NCI-H774 (cell line): ENCODE measurements around the gene ARFGEF3.
"Not testable (repeated sequence)": the region's sequence is repeated elsewhere in the genome, so short reads cannot be mapped to it uniquely, and the experiment has no call there.

Experiments
- DNase-seq: peaks from one replicate; lab custom pipeline; 2025; lab: John Stamatoyannopoulos, UW

ARFGEF3 gene, protein sequence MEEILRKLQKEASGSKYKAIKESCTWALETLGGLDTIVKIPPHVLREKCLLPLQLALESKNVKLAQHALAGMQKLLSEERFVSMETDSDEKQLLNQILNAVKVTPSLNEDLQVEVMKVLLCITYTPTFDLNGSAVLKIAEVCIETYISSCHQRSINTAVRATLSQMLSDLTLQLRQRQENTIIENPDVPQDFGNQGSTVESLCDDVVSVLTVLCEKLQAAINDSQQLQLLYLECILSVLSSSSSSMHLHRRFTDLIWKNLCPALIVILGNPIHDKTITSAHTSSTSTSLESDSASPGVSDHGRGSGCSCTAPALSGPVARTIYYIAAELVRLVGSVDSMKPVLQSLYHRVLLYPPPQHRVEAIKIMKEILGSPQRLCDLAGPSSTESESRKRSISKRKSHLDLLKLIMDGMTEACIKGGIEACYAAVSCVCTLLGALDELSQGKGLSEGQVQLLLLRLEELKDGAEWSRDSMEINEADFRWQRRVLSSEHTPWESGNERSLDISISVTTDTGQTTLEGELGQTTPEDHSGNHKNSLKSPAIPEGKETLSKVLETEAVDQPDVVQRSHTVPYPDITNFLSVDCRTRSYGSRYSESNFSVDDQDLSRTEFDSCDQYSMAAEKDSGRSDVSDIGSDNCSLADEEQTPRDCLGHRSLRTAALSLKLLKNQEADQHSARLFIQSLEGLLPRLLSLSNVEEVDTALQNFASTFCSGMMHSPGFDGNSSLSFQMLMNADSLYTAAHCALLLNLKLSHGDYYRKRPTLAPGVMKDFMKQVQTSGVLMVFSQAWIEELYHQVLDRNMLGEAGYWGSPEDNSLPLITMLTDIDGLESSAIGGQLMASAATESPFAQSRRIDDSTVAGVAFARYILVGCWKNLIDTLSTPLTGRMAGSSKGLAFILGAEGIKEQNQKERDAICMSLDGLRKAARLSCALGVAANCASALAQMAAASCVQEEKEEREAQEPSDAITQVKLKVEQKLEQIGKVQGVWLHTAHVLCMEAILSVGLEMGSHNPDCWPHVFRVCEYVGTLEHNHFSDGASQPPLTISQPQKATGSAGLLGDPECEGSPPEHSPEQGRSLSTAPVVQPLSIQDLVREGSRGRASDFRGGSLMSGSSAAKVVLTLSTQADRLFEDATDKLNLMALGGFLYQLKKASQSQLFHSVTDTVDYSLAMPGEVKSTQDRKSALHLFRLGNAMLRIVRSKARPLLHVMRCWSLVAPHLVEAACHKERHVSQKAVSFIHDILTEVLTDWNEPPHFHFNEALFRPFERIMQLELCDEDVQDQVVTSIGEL (N-terminal part only)

DNA sequence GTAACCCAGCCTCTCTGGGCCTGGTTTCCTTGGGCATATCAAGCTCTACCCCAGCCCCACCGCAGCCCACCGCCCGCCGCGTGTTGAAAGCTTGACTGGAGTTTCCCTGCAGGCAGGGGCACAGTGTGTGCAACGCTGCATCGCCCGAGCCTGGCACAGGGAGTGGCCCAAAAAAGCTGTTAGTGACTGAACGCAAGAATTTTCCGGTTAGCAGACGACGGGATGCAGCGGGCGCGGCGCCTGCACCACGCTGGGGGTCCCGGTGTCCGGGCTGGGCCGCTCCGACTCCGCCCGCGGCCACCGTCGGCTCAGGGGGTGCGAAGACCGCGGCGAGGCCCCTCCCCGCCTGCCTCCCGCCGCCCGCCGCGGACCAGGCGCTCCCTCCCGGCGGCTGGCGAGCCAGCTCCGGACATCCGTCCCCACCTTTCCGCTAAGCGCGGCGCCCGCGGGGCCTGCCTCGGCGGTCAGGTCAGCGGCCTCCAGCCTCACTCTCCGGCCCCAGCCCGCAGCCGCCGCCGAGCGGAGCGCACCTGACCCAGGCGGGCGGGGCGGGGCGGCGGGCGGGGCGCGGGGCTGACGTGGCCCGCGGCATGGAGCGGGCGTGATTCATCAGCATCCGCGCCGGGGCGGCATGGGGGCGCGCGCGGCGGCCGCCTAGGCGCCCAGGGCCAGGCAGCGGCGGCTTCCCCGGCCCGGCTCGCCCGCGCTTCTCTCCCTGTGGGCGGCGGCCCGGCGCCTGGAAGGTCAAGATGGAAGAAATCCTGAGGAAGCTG lies at the start of gene ARFGEF3:
Gene ARFGEF3 (plus strand): TSS at position 602 of the 773 bp plus-strand sequence. CDS start 148 bp downstream, at position 750.
- DNase-seq: peak; percentile 77

DNA sequence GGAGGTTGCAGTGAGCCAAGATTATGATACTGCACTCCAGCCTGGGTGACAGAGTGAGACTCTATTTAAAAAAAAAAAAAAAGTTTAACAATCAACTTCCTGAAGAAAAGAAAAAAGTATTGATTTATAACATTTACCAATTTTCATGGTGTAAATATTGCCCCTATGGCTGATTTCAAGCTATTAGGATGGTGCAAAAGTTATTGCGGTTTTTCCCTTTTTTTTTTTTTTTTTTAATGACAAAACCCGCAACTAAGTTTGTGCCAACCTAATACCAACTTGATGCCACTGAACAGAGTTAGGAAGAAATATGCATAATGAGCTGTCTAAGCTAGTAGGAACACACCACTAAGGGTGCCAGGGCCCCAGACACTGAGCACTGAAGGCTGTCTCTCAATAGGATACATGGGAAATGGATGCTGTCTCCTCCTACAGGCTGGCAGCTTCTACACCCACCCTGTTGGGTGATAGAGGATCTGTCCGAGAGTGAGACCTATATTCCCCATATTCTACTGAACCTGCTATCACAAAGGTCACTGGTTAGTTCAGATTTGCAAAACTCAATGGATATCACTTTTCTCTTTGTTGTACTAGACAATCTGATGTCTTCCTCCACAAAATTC lies 48.0 kb upstream of the ARFGEF3 start:
- no peak for DNase-seq

DNA sequence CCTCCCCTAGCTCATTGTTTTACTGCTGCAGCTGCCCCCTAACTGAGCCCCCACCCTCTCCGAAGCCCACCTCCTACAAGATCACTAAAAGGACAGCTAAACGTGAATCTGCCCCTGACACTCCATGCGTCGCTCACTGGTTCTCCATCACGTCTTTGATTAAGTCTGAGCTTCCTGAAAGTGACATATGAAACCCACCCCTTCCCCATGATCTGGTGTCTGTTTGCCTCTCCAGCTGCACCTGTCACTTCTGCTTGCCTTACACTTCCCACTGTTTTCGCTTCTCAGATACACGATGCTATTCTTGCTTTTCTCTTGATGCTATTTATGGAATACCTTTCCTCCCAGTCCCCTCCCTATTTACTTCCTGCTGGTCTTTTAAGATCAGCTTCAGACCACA lies 46.5 kb upstream of the ARFGEF3 start:
- DNase-seq: no peak

DNA sequence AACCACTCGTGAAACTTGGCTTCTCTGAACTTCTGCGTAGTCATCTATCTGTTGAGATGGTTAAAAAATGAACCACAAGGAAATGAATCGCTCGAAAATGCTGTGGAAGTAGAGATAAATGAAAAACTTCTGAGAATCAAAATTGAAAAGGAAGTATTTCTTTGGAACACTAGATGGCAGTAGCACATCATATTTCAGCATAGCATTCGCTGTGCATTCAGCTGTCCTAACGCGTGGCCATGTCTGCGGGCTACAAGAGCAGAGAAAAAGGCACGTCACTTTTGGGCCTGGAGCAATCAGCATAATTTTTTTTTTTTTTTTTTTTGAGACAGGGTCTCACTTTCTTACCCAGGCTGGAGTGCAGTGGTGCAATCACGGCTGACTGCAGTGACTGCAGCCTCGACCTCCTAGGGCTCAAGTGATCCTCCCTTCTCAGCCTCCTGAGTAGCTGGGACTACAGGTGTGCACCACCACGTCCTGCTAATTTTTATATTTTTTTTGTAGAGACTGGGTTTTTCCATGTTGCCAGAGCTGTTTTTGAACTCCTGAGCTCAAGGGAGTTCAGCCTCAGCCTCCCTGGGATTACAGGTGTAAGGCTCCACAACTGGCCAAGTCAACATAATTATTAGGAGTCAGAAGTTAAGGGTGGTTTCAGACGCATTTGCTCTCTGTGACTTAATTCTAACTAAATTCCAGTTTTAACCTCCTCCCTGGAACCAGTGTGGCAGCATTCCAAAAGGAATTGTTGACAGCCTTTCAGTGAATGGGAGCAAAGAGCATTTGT lies 45.7 kb upstream of the ARFGEF3 start:
- peak; percentile 88 for DNase-seq

DNA sequence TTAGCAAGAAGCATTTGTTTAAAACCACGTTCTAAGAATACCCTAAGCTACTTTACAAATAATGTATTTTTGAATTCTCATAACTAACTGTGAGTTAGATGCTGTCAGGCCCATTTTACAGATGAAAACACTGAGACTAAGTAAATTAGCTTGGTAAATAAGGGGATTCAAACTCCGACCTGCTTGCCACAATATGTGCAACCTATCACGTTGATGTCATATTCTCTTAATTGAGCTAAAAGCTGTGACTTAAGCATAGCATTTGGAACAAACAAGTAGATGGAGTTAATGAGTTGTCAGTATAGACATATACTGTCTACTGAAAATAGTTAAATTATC lies 45.1 kb upstream of the ARFGEF3 start:
- no peak for DNase-seq

DNA sequence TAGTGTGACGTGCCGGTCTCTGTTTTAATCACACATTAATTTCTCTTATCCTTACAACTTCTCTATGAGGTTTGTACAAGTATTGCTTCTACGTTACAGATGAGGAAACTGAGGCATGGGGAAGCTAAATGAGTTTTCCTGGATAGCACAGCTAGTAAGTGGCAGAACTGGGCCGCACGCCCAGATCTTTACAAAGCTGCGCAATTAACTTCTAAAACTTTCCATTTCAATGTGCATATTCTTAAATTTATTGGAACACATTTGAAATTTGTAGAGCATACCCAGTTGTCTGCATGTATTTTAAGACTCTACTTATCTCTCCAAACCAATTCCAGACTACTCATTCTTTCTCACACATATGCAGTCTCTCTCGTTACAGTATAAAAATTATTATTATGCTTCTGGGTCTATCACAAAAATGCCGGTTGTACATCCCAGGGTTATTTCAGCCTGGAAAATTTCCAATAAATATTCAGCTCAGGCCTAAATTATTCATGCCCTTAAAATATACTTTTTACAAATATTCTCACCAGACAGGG lies 44.3 kb upstream of the ARFGEF3 start:
- no peak for DNase-seq

DNA sequence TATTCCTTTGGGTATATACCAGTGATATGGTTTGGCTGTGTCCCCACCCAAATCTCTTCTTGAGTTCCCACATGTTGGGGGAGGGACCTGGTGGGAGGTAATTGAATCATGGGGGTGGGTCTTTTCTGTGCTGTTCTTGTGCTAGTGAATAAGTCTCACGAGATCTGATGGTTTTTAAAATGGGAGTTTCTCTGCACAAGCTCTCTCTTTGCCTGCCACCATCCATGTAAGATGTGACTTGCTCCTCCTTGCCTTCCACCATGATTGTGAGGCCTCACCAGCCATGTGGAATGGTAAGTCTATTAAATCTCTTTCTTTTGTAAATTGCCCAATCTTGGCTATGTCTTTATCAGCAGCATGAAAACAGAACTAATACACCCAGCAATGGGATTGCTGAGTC lies 42.5 kb upstream of the ARFGEF3 start:
- DNase-seq: not testable (repeated sequence)

DNA sequence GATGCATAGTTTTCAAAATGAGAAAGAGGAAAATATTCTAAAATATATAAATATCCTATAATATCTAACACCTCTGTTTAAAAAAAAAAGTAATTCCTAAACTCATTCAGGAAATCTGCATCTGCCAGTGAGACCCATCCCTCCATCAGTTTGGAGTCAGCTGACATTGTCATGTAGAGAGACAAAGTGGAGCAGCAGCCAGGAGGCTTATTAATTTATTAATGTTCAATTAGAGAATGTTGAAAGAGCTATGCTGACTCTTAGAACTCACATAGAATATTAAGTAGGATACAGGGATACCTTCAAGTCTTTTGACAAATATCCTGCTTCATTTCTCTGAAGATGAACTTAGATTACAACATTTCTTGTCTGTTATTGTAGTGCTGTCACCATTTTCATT lies 41.8 kb upstream of the ARFGEF3 start:
- DNase-seq: no peak

DNA sequence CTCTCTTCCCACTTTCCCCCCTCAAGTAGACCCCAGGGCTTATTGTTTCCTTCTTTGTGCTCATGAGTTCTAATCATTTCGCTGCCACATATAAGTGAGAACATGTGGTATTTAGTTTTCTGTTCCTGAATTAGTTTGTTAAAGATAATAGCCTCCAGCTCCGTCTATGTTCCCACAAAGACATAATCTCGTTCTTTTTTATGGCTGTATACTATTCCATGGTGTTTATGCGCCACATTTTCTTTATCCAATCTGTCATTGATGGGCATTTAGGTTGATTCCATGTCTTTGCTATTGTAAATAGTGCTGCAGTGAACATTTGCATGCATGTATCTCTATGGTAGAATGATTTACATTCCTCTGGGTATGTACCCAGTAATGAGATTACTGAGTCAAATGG lies 37.6 kb upstream of the ARFGEF3 start:
- no peak for DNase-seq

DNA sequence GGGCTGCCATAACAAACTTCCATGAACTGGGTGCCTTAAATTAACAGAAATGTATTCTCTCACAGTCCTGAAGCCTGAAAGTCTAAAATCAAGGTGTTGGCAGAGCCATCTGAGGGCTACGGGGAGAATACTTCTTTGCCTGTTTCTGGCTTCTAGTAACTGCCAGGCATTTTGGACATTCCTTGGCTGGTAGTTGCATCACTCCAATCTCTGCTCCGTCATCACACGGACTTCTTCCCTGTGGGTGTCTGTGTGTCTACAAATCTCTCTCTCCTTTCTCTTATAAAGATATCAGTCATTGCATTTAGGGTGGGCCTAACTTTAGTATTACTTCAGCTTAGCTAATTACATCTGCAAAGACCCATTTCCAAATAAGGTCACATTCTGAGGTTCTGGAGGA lies 33.6 kb upstream of the ARFGEF3 start:
- no peak for DNase-seq

DNA sequence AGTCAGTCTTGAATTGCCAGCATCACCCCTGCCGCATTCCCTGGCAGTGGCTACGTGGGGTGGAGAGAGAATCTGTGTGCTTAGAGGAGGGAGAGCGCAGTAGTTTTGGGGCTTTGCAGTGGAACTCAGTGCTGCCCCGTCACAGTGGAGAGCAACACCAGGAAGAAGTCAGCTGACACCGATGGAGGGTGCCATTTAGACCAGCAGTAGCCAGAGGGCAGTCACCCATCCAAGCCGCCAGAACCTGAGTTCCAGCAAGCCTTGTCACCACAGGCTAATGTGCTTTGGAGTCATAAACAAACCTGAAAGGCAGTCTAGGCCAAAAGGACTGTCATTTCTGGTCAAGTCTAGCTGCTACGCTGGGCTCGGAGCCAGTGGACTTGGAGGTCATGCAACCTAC lies 32.5 kb upstream of the ARFGEF3 start:
- no peak for DNase-seq

DNA sequence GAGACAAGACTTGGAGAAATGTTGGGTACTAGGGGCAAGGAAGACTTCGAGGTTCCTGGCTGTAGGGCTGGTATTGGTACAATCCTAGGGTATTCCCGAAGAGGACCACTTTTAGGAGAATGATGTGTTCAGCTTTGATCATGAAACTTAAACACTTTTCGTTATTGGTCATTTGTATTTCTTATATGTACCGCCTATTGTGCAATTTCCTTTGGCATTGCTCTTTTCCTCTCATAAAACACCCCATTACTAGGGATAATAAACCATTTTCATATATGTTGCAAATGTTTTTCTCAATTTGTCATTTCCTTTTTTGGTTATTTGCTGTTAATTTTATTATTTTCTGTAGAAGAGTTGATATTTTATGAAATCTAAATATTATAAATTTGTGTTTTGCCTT lies 18.9 kb upstream of the ARFGEF3 start:
- no peak for DNase-seq

DNA sequence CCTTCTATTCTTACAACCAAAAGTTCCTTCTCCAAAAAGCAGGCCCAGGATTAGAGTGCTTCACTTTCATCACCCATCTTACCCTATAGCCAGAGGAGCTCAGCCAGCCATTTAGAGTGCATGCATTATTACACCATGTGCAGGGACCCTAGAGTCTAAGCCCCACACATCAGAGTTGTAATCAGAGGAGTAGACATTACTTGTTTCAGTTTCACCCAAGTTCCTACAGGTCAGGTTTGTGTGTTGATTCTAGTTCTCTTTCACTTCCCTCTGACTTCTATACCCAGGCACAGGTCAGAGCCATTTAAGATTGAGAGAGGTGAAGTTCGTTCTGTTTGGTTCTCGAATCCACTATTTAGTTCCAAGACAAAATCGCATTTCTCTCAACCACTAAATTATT lies 16.3 kb upstream of the ARFGEF3 start:
- DNase-seq: no peak

DNA sequence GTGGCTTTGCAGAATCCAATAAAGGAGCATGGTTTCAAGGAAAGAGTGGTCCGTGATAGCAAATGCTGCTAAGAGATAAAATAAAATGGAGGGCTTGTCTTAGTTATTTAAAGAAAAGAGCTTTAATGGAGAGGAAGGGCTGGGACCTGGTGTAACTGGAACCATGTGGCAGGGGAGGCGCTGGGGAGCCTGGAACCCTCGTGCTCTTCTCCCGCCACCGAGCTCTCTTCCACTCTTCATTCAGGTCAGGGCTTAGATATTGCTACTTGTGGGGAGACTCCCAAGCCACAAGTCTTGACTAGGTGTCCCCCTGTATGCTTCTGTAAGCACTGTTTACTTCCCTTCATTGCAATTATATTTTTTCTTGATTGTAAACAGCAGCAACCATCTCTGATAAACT lies 15.2 kb upstream of the ARFGEF3 start:
- no peak for DNase-seq

DNA sequence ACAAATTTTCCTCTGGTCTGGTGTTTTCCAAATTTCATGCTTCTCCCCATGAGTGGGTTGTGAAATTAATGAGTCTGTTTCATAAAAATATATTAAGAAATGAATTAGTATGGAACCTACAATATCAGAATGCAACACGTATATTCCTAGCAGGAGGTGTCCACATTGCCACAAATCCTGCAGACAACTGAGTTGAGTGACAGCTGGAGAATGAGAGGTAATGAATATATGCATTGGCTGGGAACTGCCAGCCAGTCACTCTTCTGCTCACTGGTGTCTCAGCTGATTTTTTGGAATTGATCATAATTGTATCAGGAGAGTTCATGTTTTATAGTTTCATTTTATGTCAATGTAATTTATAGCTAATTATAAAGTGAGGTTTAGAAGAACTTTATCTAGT lies 6.3 kb upstream of the ARFGEF3 start:
- no peak for DNase-seq

DNA sequence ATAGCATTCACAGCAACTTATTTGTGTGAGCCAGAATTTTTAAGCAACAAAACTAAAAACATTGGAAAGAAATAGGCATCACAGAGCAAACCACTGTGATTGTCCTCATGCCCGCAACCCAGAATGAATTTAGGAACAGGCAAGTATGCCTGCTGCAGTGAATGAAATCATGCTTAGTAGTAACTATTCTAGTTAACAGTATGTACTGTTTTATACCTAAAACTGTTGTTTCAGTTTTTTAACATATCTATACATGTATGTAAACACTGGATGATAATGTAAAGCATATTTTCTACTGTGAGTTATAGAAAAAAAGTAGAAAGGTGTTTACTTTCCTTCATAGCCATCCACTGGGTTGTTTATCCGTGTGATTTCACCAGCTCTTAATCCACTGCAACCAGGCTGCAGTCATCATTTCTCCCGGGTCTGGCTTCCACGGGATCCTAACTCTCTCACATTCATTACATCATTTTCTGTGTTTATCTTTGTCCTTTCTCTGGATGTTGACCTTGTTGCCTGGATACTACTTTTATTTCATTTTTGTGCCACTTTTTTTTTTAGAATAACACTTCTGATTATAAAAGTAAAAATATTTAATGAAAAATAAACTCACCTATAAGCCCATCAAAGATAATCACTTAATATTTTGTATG lies 3.6 kb upstream of the ARFGEF3 start:
- DNase-seq: peak; percentile 27

DNA sequence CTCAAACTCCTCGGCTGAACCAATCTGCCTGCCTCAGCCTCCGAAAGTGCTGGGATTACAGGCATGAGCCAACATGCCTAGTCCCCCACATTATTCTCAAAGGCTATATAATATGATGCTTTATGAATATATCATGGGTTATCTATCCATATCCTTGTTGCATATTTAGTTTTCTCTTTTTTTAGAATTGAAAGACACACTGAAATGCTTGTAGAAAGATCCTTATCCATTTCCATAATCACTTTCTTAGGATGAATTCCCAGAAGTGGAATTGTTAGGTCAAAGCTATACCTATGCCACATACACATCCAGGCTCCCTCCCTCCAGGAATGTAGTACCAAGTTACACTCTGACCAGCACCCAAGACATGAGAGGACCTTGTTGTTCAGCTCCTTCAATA lies 2.5 kb upstream of the ARFGEF3 start:
- DNase-seq: no peak

DNA sequence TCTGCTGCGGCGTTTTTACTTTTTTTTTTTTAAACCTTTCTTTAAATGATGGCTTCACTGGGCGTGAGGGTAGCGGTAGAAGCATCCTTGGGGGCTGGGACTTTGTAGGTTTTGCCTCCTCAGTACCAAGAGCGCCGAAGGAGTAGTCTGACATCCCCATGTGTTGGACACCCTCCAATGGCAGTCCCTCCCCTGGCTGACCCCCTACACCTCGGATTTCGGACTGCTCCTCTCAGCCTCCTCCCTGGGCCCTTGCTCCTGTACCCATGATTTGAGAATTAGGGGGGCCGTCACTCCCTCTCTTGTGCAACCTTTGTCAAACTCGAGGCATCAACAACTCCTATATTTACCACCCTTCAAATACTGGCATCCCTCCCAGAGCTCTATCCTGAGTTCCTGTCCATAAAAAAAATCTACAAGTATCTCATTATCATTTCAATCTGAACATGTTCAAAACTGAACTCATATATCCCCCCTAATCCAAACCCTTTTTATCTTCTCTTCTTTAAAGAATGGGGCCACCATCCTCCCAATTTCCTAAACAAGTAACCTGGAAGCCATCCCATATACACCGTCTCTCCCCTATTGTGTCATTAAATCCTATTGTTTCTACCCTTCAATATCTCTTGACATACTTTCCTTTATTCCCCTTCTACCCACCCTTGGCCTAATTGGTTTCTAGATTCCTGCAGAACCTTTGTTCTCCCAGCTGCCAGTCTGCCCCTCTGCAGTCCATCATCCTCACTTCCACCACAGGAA lies 1.2 kb upstream of the ARFGEF3 start:
- DNase-seq: peak; percentile 8

DNA sequence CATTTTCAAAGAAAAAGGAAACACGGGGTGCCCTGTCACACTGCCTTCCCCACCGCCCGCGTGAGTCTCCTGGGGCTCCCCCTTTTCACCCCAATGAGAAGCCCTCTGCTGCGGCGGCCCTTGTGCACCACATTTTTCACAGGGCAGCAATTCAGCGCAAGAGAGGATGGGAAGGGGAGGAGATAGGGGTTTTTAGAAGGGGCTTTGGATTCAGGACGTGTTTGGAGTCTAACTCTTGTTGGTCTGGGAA lies 726 bp upstream of the ARFGEF3 start:
- no peak for DNase-seq
